HG03159 (cell line): ENCODE results near the gene SLC5A11.

Source experiments
- ATAC-seq: cut with Tn5 transposase; IDR thresholded peaks from one replicate; pipeline ENCODE4 v1.9.1; 2021; ENCODE audit warnings: mild to moderate bottlenecking, moderate library complexity; ENCODE audit not compliant: unreplicated experiment

SLC5A11 gene

DNA sequence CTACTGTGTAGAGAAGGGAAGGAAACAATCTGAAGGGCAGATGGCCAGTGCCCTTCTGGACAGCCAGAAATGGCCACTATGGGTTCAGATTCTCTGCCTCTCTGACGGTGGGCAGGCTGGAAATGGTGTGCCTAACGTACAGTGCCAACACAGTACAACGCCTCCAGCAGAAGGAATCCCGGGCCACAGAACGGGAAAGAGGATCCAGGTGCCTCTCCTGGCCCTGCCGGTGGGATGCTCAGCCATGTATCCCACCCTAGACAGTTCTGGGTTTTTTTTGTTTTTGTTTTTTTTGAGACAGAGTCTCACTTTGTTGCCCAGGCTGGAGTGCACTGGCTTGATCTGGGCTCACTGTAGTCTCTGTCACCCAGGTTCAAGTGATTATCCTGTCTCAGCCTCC is 71.5 kb downstream of the SLC5A11 start:
- ATAC-seq = no peak

- ATAC-seq = no peak
Observed at GRCh38 chr16:24917891-24918290, 72.1 kb downstream of the SLC5A11 start.

- no peak for ATAC-seq
Observed at GRCh38 chr16:24918641-24919040, 72.9 kb downstream of the SLC5A11 start.

DNA sequence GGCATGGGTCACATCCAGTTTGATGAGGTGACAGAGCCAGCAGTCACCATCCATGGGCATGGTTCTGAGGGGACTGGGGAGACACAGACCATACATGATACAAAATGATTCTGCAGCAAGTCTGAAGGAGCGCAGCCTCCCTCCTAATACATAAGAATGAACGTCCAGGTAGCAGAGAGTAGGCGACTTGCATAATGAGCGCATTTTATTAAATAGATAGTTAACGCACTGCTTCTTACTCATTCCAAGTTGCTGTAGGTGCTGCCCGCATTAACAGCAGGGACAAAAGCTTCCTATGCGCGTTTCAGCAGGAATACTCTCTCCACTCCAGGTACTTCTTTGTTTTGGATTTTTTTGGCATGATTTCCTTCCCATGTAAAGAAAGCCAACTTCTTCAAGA is 73.8 kb downstream of the SLC5A11 start:
- ATAC-seq = no peak

GRCh38 chr16:24920568-24920967 is 74.8 kb downstream of the SLC5A11 start:
- ATAC-seq = no peak

DNA sequence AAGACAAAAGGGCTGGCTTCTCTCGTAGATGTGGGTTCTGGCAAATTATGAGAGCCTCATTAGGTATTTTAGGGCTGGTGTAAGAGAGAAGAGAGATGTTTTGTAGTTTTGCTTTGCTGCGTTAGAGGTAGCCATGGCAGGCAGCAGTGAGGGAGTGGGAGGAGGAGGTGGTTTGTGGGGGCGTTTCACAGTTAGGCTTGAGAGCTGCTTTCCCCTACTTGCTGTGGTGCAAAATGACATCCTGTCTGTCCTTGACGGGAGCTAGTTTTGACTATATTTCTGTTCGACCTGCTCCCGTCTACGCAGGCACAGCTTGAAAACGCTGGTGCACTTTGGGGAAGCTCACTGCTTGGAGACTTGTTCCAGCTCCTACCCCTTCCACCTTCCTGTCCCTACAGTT is 75.5 kb downstream of the SLC5A11 start:
- no peak for ATAC-seq

- ATAC-seq = no peak
Observed at GRCh38 chr16:24925163-24925562, 79.4 kb downstream of the SLC5A11 start.

DNA sequence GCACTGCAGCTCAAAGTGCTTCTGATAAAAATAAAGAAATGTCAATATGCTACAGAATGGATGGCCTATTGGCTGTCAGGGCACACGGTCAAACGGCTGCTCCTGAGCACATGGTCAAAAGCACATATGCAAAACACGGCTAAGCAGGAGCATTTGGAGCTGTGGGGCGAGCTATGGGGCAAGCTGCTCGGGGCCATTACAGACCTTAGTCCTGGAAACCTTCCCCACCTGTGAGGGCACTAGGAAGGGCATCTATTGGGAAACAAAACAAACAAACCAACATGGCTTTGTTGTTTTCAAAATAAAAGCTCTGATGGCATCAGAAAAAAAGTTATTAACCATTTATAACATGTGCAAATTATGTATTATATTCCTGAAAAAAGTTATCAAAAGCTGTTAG is 83.6 kb downstream of the SLC5A11 start:
- no peak for ATAC-seq

GRCh38 chr16:24930440-24930839 is 84.7 kb downstream of the SLC5A11 start:
- no peak for ATAC-seq

GRCh38 chr16:24931091-24931490 is 85.3 kb downstream of the SLC5A11 start:
- ATAC-seq = no peak

DNA sequence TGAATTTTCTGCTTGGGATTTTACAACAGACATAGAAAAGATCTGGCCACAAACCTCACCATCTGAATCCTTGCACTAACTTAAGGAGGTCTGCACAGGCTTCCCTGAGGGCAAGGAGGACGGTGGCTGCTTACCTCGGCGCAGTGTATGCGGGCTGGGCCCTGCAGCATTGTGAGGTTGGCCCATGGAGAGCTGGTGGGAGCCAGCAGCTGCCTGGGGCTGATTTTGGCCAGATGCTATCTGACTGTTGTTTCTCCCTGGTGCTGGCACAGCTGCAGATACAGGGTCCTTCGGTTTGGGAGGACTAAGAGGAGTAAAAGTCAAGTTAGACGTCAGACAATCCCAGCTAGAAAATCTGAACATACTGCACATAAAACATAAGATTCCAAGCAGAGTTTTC is 89.6 kb downstream of the SLC5A11 start:
- no peak for ATAC-seq

DNA sequence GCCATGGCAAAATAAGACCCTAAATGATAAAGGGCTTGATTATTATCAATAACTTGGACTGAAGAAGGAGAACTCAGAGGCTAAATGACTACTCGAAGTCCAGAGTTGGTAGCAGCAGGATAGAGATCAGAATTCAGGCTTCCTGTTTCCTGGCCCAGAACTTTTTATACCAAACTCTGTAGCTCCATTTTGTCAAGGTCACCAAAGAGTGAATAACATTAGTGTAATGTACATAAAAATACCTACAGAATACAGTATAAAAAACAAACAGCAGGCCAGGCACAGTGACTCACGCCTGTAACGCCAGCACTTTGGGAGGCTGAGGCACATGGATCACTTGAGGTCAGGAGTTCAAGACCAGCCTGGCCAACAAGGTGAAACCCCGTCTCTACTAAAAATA is 90.4 kb downstream of the SLC5A11 start:
- ATAC-seq = no peak

DNA sequence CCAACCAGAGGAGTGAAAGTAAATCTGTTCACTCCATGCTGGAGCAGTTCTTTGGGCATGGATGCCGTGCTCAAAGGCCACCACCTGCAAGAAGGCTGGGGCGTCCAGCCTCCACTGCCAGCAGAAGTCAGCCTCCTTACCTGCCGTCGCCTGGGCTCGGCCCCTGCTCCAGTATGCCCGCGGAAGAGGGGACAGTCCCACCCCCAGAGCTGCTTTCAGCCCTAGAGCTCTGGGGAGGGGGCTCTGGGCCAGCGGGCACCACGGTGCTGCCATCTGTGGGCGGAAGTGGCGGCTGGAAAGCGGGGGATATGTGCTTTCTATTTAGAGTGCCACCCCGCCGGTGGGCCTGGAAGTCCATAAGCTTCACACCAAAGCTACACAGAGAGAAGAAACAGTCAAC is 93.5 kb downstream of the SLC5A11 start:
- no peak for ATAC-seq

GRCh38 chr16:24939738-24940137 is 94.0 kb downstream of the SLC5A11 start:
- ATAC-seq = no peak

DNA sequence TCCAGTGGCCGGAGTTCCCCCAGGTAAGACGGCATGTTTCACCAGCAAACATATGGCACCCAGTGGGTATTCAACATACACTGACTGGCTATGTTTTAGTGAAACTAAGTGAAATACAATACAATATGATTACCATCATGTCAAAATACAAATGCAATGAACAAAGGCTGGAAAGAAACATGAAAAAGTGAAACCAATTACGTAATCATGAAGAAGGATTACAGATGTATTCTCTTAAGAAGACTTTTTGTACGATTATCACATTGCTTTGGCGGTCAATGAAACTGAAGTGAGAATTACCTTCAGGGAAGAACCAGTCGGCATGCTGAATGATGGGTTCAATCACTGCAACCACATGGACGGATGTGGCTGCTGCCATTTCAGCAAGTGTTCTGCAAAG is 97.7 kb downstream of the SLC5A11 start:
- ATAC-seq = no peak

DNA sequence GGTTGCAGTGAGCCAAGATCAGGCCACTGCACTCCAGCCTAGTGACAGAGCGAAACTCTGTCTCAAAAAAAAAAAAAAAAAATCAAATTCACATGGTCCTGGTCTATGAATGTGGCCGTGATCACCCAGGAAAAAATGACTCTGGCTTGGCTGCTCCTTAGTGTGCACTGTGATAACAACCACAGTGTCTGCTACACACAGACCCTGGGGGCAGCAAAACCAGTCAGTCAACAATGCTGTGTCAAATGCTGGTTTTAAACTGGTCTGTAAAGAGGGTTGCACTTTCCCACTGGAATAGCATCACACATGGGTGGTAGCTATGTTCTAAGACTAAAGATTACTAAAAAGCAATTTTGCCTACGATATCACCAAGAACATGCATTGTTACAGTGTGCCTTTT is 98.4 kb downstream of the SLC5A11 start:
- no peak for ATAC-seq

- no peak for ATAC-seq
Observed at GRCh38 chr16:24946155-24946554, 100.4 kb downstream of the SLC5A11 start.

GRCh38 chr16:24950275-24950674 is 104.5 kb downstream of the SLC5A11 start:
- no peak for ATAC-seq

- no peak for ATAC-seq
Observed at GRCh38 chr16:24953306-24953705, 107.5 kb downstream of the SLC5A11 start.

- ATAC-seq = no peak
Observed at GRCh38 chr16:24953721-24954120, 108.0 kb downstream of the SLC5A11 start.

GRCh38 chr16:24954137-24954536 is 108.4 kb downstream of the SLC5A11 start:
- ATAC-seq = no peak

DNA sequence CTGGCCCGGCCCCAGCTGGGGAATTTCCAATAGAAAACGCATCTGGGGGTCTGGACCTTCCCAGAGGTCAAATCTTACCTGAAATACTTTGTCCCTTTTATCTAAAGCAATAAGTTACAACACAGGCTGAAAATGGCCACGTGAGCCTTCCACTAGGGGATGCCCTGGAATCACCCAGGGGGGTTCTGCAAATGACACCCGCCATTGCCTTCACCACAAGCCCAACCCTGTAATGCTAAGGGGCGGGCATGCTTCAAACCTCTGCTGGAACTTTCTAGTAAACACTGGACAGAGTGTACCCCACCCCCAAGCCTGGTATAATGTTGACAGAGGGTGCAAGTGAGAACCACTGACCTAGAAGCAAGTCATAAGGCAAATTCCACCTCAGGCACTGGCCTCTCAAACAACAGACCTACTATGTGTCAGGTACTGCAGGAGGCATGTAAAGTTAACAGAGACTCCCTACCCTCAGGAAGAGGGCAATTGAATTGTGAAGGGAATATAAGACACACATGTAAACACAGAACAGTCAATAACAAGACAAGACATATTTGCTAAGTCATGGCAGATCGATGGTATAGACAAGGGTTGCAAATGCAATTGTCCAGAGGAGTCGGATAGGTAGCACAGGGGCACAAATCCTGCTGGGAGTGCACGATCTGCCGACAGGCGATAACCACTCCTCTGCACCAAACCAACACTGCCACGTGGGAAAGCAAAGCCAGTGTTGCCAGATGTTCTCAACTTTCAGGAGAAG is 110.4 kb downstream of the SLC5A11 start:
- ATAC-seq = no peak

GRCh38 chr16:24957887-24958286 is 112.1 kb downstream of the SLC5A11 start:
- ATAC-seq = no peak
